Heart left ventricle (tissue), 16 donors: ENCODE results near the gene LRRC58. TPM values are rescaled to one million over a fixed set of nuclear protein-coding genes. Genes with fewer than 3 reads are reported as not detected.
"Not testable (repeated sequence)": the region's sequence is repeated elsewhere in the genome, so short reads cannot be mapped to it uniquely, and the experiment has no call there.

ENCODE experiments used
- ATAC-seq, 4 donors: fragments of 200-7000 bp; cut with Tn5 transposase; one replicate each; pipeline ENCODE4 v1.9.1; 2020 to 2022; ENCODE audit warnings: moderate library complexity in 4 of 4, mild to moderate bottlenecking in 3 of 4, moderate number of reproducible peaks in 1 of 4
- DNase-seq, 5 donors: peaks; one replicate each; pipeline ENCODE4 v3.0.0-alpha.2; 2020
- H3K27ac ChIP-seq, 12 donors: fragments of 200-600 bp; sonication (generic) in 4 of 12; one replicate each; pipeline versions ENCODE4 v1.5.0 to v1.8.0; 2016 to 2022; ENCODE audit warnings: mild to moderate bottlenecking in 2 of 12
- H3K27me3 ChIP-seq, 9 donors: fragments of 200-600 bp; sonication (generic) in 2 of 9; one replicate each; pipeline versions ENCODE4 v1.5.1 to v1.8.0; 2016 to 2022; ENCODE audit warnings: mild to moderate bottlenecking in 3 of 9
- H3K36me3 ChIP-seq, 9 donors: fragments of 200-600 bp; sonication (generic) in 2 of 9; one replicate each; pipeline versions ENCODE4 v1.5.0 to v1.8.0; 2018 to 2022; ENCODE audit warnings: mild to moderate bottlenecking in 2 of 9
- H3K4me1 ChIP-seq, 12 donors: fragments of 200-600 bp; sonication (generic) in 4 of 12; one replicate each; pipeline versions ENCODE4 v1.5.0 to v1.8.0; 2016 to 2022; ENCODE audit warnings: mild to moderate bottlenecking in 3 of 12
- H3K4me3 ChIP-seq, 12 donors: fragments of 200-600 bp; sonication (generic) in 4 of 12; one replicate each; pipeline versions ENCODE4 v1.5.0 to v1.8.0; 2017 to 2022; ENCODE audit warnings: mild to moderate bottlenecking in 9 of 12, moderate library complexity in 4 of 12
- H3K9me3 ChIP-seq, 12 donors: fragments of 200-600 bp; sonication (generic) in 4 of 12; one replicate each; pipeline versions ENCODE4 v1.5.0 to v1.8.0; 2016 to 2022; ENCODE audit warnings: mild to moderate bottlenecking in 1 of 12
- CTCF ChIP-seq, 12 donors: fragments of 200-600 bp; sonication (generic) in 4 of 12; IDR thresholded peaks; one replicate each; pipeline versions ENCODE4 v1.5.0 to v1.8.0; 2018 to 2022; ENCODE audit warnings: antibody characterized with exemption in 12 of 12, mild to moderate bottlenecking in 5 of 12
- POLR2A ChIP-seq, 2 donors: fragments of 450-650 bp; IDR thresholded peaks; one replicate each; pipeline ENCODE4 v1.6.1; 2017; ENCODE audit warnings: antibody characterized with exemption in 2 of 2, mild to moderate bottlenecking in 2 of 2, moderate library complexity in 2 of 2
- WGBS, 4 donors: extraction: QIAGEN DNeasy Blood & Tissue Kit in 2 of 4; methylation state at CpG; one replicate each; pipeline versions ENCODE4 v1.1.5 to v1.1.7; 2013 to 2018; 5-methylcytosine and 5-hydroxymethylcytosine counted together
- intact Hi-C, 10 donors: fragments of 100-400 bp; cut with DNase I; formaldehyde crosslinking; loops; one replicate each; pipeline versions ENCODE4 v1.11.1 to v1.14.2; 2022
- polyA plus RNA-seq, 2 donors: library from polyadenylated mRNA; stranded (reverse); fragments of 200-250 nt; gene quantifications; one replicate each; pipeline ENCODE4 v1.2.3, GENCODE V29; 2013
- total RNA-seq, 9 donors: library from RNA; depleted of rRNA in 2 of 9; stranded (reverse); fragments of >200 nt in 2 of 9; fragmentation: NEBNext Ultra II Directional in 3 of 9; extraction: Animal tissue kit (Norgen Biotek cat#: 25700) in 3 of 9; gene quantifications; one replicate each; pipeline versions ENCODE4 v1.1.0 to v1.2.4, GENCODE V29; 2016 to 2023
- donor health status: ischemic (EF 13 %, LVEDD 7.1; RV severe dilation, severe dysfunction).
- donor health status: healthy with polysubstance abuse.
- donor health status: DM: no; HTN: yes; CAD: no.
- donor health status: DM: no; HTN: no; CAD: no.
- donor health status: ischemic (EF 25% LVEDD 6.9; RV normal size, moderate dysfunction).
- donor health status: ischemic (EF 25% LVEDD 5.7; RV mildly dilated, moderate dysfunction).
- donor health status: healthy.
- donor health status: DM: yes; HTN: yes; CAD: no.
- donor health status: ischemic (EF 35%, LVEDD 5.7; RV mildly dilated, moderate dysfunction).
- donor health status: nonischemic (EF 11% LVEDD 7.7; RV severe dilation, severe dysfunction).
- donor health status: DM: yes; HTN: yes; CAD: no.
- donor health status: PGD.
- donor health status: ischemic (EF 29% LVEDD 5.4; RV normal size, mild dysfunction).
- donor health status: nonischemic (EF 23%, LVEDD 6.1; RV moderate dilation, normal function).

LRRC58 gene
- total and polyA plus RNA-seq, 11 donors, result 2.3 to 17.9 (median 9.1) TPM

- WGBS, 4 donors, result 89 to 96% (median 94%) methylated on average over 2 of the region's 2 CpGs
- H3K36me3 ChIP-seq, result peaks cover 0 to 55% (median 45%) of the 10 kb centered on the region in 9 donors
- no peaks in the 10 kb centered on the region for H3K27me3 ChIP-seq
Observed at GRCh38 chr3:120393761-120394160, 44.6 kb upstream of the LRRC58 start.

GRCh38 chr3:120393243-120393642 is 44.1 kb upstream of the LRRC58 start:
- H3K9me3 ChIP-seq, result no peaks in the 10 kb centered on the region
- TF ChIP-seq CTCF (IDR thresholded peaks at IDR 0.05) (no peak), POLR2A (IDR thresholded peaks at IDR 0.05) (no peak)
- peak overlapping the region in 1 of 12 donors; percentile 15 for H3K27ac ChIP-seq
- H3K4me1 ChIP-seq, result no peaks in the 10 kb centered on the region
- DNase-seq (no peak), ATAC-seq (peak; percentile 26 to 48 (median 34))
- WGBS, 4 donors, result 53 to 73% (median 62%) methylated on average over 4 of the region's 4 CpGs
- H3K36me3 ChIP-seq, result peaks cover 0 to 50% (median 40%) of the 10 kb centered on the region in 9 donors
- H3K4me3 ChIP-seq, result no peak overlapping the region
- no peaks in the 10 kb centered on the region for H3K27me3 ChIP-seq
- intact Hi-C loops, result no loop called here

More at GRCh38 chr3:120393761-120394160, 44.6 kb upstream of the LRRC58 start:
- Histone ChIP-seq H3K4me1 (no peaks in the 10 kb centered on the region), H3K9me3 (no peaks in the 10 kb centered on the region), H3K27ac (peak overlapping the region in 1 of 12 donors; percentile 15), H3K4me3 (no peak overlapping the region)
- TF ChIP-seq POLR2A (IDR thresholded peaks at IDR 0.05) (no peak), CTCF (IDR thresholded peaks at IDR 0.05) (no peak)
- no peak for DNase-seq
- intact Hi-C loops, result no loop called here
- ATAC-seq, result no peak

- ATAC-seq (no peak), DNase-seq (no peak)
- TF ChIP-seq POLR2A (IDR thresholded peaks at IDR 0.05), result no peak
- Histone ChIP-seq H3K27ac (no peak overlapping the region), H3K4me1 (no peaks in the 10 kb centered on the region), H3K27me3 (no peaks in the 10 kb centered on the region), H3K36me3 (no peaks in the 10 kb centered on the region), H3K4me3 (no peak overlapping the region), H3K9me3 (peaks cover 0 to 10% (median 0%) of the 10 kb centered on the region in 12 donors)
- WGBS, 4 donors, result 76 to 84% (median 83%) methylated on average over 2 of the region's 2 CpGs
- intact Hi-C loops, result no loop called here
Observed at GRCh38 chr3:120382941-120383447, 33.8 kb upstream of the LRRC58 start.

GRCh38 chr3:120381503-120381902 is 32.3 kb upstream of the LRRC58 start:
- no peak for TF ChIP-seq CTCF (IDR thresholded peaks at IDR 0.05)
- TF ChIP-seq POLR2A (IDR thresholded peaks at IDR 0.05), result no peak
- Histone ChIP-seq H3K4me3 (no peak overlapping the region), H3K27ac (no peak overlapping the region), H3K36me3 (no peaks in the 10 kb centered on the region), H3K27me3 (no peaks in the 10 kb centered on the region), H3K4me1 (no peaks in the 10 kb centered on the region), H3K9me3 (peaks cover 0 to 10% (median 0%) of the 10 kb centered on the region in 12 donors)
- intact Hi-C loops, result no loop called here
- ATAC-seq, result no peak
- no peak for DNase-seq
- 81 to 90% (median 87%) methylated on average over 2 of the region's 2 CpGs for WGBS, 4 donors

- H3K4me3 ChIP-seq, H3K9me3 ChIP-seq, H3K27ac ChIP-seq, H3K27me3 ChIP-seq, DNase-seq, H3K4me1 ChIP-seq, ATAC-seq, intact Hi-C loops, H3K36me3 ChIP-seq: not testable (repeated sequence)
- WGBS, 4 donors, result 50 to 96% (median 71%) methylated on average over 3 to 12 of the region's 12 CpGs
Observed at GRCh38 chr3:120377948-120378347, 28.8 kb upstream of the LRRC58 start.
